H1 (cell line): Measurements from ENCODE around the gene ATP9B. TPM values are rescaled to one million over a fixed set of nuclear protein-coding genes. Genes with fewer than 3 reads are reported as not detected.

Source experiments
- CTCF ChIA-PET: fragments of 300-600 bp; sonication (Branson Sonifier 250); formaldehyde crosslinking; loops from one replicate; lab custom pipeline; 2021; ENCODE audit not compliant: partially characterized antibody; lab: Charles Lee
- POLR2A ChIA-PET: fragments of 300-600 bp; sonication (Branson Sonifier 250); formaldehyde crosslinking; loops from one replicate; lab custom pipeline; 2021; ENCODE audit warnings: inconsistent platforms; ENCODE audit not compliant: partially characterized antibody; lab: Charles Lee
- DNase-seq, 2 experiments: peaks; one replicate each; pipeline versions ENCODE4 v3.0.0 to v3.0.0-alpha.2; 2010 to 2022; ENCODE audit warnings: low spot score in 2 of 2, low read depth in 1 of 2, mixed read lengths in 1 of 2
- FAIRE-seq: peaks from 2 replicates; lab custom pipeline; 2011; peaks lifted over from hg19 to GRCh38; lab: Jason Lieb, UNC
- H2AFZ ChIP-seq: 2 replicates; pipeline ENCODE4 v1.8.1; 2012; ENCODE audit warnings: low read length, inconsistent platforms
- H2AK5ac ChIP-seq: 2 replicates; pipeline ENCODE4 v1.6.1; 2013; ENCODE audit warnings: low read depth, low read length
- H2BK120ac ChIP-seq: replicated peaks from 2 replicates; pipeline ENCODE3; 2013; ENCODE audit warnings: low read depth, low read length, inconsistent platforms
- H2BK12ac ChIP-seq: 2 replicates; pipeline ENCODE4 v1.6.1; 2013; ENCODE audit warnings: low read depth, low read length
- H2BK15ac ChIP-seq: 2 replicates; pipeline ENCODE4 v1.6.1; 2013; ENCODE audit warnings: low read length
- H2BK20ac ChIP-seq: 2 replicates; pipeline ENCODE4 v1.6.1; 2013; ENCODE audit warnings: low read length
- H2BK5ac ChIP-seq: 2 replicates; pipeline ENCODE4 v1.6.1; 2013; ENCODE audit warnings: low read depth, low read length
- H3K14ac ChIP-seq: 2 replicates; pipeline ENCODE4 v1.6.1; 2013; ENCODE audit warnings: inconsistent platforms; ENCODE audit not compliant: insufficient read length
- H3K18ac ChIP-seq: 2 replicates; pipeline ENCODE4 v1.6.1; 2013; ENCODE audit warnings: low read length; ENCODE audit errors: extremely low read depth
- H3K23ac ChIP-seq: 2 replicates; pipeline ENCODE4 v1.6.1; 2013; ENCODE audit warnings: inconsistent platforms; ENCODE audit not compliant: insufficient read length
- H3K23me2 ChIP-seq: 2 replicates; pipeline ENCODE4 v1.6.1; 2013; ENCODE audit warnings: low read depth, low read length
- H3K27ac ChIP-seq: 2 replicates; pipeline ENCODE4 v1.6.1; 2011; ENCODE audit warnings: low read depth, low read length, inconsistent platforms
- H3K27me3 ChIP-seq, 4 experiments: replicated peaks in 1 of 4; 1 replicate in 1 of 4; 2 replicates in 3 of 4; pipeline versions ENCODE4 v1.6.1 to v1.8.1; 2011 to 2013; ENCODE audit warnings: low read length in 3 of 4, mild to moderate bottlenecking in 3 of 4, inconsistent platforms in 2 of 4, mixed read lengths in 2 of 4, moderate library complexity in 1 of 4; ENCODE audit not compliant: control insufficient read depth in 3 of 4, insufficient read depth in 3 of 4; ENCODE audit errors: extremely low read depth in 1 of 4
- H3K36me3 ChIP-seq, 4 experiments: 2 replicates each; pipeline versions ENCODE4 v1.6.1 to v1.8.1; 2011 to 2013; ENCODE audit warnings: mild to moderate bottlenecking in 4 of 4, low read length in 3 of 4, moderate library complexity in 2 of 4, control low read depth in 1 of 4, inconsistent platforms in 1 of 4; ENCODE audit not compliant: insufficient read depth in 4 of 4, control insufficient read depth in 2 of 4
- H3K4ac ChIP-seq: replicated peaks from 2 replicates; pipeline ENCODE3; 2013; ENCODE audit warnings: low read length, low read depth, mixed read lengths, inconsistent platforms; ENCODE audit not compliant: insufficient read length
- H3K4me1 ChIP-seq, 4 experiments: replicated peaks in 1 of 4; 1 replicate in 1 of 4; 2 replicates in 3 of 4; pipeline versions ENCODE4 v1.6.1 to v1.8.1; 2011 to 2013; ENCODE audit warnings: low read length in 3 of 4, inconsistent platforms in 2 of 4, mixed read lengths in 1 of 4; ENCODE audit not compliant: insufficient read depth in 4 of 4, control insufficient read depth in 3 of 4
- H3K4me2 ChIP-seq, 2 experiments: 2 replicates each; pipeline versions ENCODE4 v1.6.1 to v1.8.1; 2011 to 2013; ENCODE audit warnings: low read depth in 2 of 2, low read length in 2 of 2, control low read depth in 1 of 2, inconsistent platforms in 1 of 2, mild to moderate bottlenecking in 1 of 2; ENCODE audit not compliant: insufficient read depth in 1 of 2
- H3K4me3 ChIP-seq, 4 experiments: fragments of 200-600, 300-600 bp in 1 of 4; sonication (generic), shearing (Covaris generic), sonication (Bioruptor Twin) in 1 of 4; 2 replicates each; pipeline versions ENCODE4 v1.5.1 to v1.8.1; 2011 to 2016; ENCODE audit warnings: low read length in 4 of 4, low read depth in 3 of 4, control low read depth in 2 of 4, inconsistent platforms in 2 of 4, mild to moderate bottlenecking in 2 of 4, mixed read lengths in 1 of 4, moderate library complexity in 1 of 4; ENCODE audit not compliant: insufficient read depth in 2 of 4; ENCODE audit errors: extremely low read depth in 1 of 4
- H3K56ac ChIP-seq: replicated peaks from 2 replicates; pipeline ENCODE3; 2013; ENCODE audit warnings: low read depth, mild to moderate bottlenecking, mixed read lengths, low read length, inconsistent platforms; ENCODE audit not compliant: insufficient read length
- H3K79me1 ChIP-seq: 2 replicates; pipeline ENCODE4 v1.6.1; 2013; ENCODE audit warnings: low read depth, low read length, control low read depth
- H3K79me2 ChIP-seq, 2 experiments: 2 replicates each; pipeline versions ENCODE4 v1.6.1 to v1.8.1; 2012 to 2013; ENCODE audit warnings: low read length in 2 of 2, mild to moderate bottlenecking in 2 of 2, inconsistent platforms in 1 of 2; ENCODE audit not compliant: insufficient read depth in 2 of 2, control insufficient read depth in 1 of 2
- H3K9ac ChIP-seq, 4 experiments: replicated peaks in 1 of 4; 1 replicate in 1 of 4; 2 replicates in 3 of 4; pipeline versions ENCODE4 v1.6.1 to v1.8.1; 2011 to 2013; ENCODE audit warnings: low read depth in 3 of 4, low read length in 3 of 4, control low read depth in 2 of 4, mild to moderate bottlenecking in 2 of 4, moderate library complexity in 2 of 4, inconsistent platforms in 1 of 4; ENCODE audit errors: extremely low read depth in 1 of 4
- H3K9me3 ChIP-seq, 2 experiments: 2 replicates each; pipeline versions ENCODE4 v1.6.1 to v1.8.1; 2012 to 2013; ENCODE audit warnings: mild to moderate bottlenecking in 2 of 2, moderate library complexity in 2 of 2, control low read depth in 1 of 2, inconsistent platforms in 1 of 2, low read depth in 1 of 2, low read length in 1 of 2, mixed read lengths in 1 of 2; ENCODE audit not compliant: insufficient read depth in 2 of 2
- H4K20me1 ChIP-seq, 2 experiments: replicated peaks in 1 of 2; 2 replicates each; pipeline versions ENCODE3 to v1.8.1; 2011 to 2013; ENCODE audit warnings: inconsistent platforms in 2 of 2, low read length in 2 of 2, mild to moderate bottlenecking in 1 of 2; ENCODE audit not compliant: insufficient read depth in 2 of 2, control insufficient read depth in 1 of 2
- H4K5ac ChIP-seq: 2 replicates; pipeline ENCODE4 v1.6.1; 2013; ENCODE audit warnings: low read length, low read depth, mixed read lengths, inconsistent platforms; ENCODE audit not compliant: insufficient read length
- H4K8ac ChIP-seq: 2 replicates; pipeline ENCODE4 v1.8.0; 2013; ENCODE audit warnings: mild to moderate bottlenecking, moderate library complexity, low read length, inconsistent platforms; ENCODE audit not compliant: insufficient read depth; ENCODE audit errors: extremely low read depth
- H4K91ac ChIP-seq: replicated peaks from 2 replicates; pipeline ENCODE3; 2013; ENCODE audit warnings: low read length, mixed read lengths, inconsistent platforms; ENCODE audit not compliant: insufficient read length
- ATF2 ChIP-seq: IDR thresholded peaks from 2 replicates; pipeline ENCODE4 v1.6.1; 2012; ENCODE audit warnings: low read length, inconsistent platforms
- CHD1 ChIP-seq: IDR thresholded peaks from 2 replicates; pipeline ENCODE4 v1.6.1; 2012; ENCODE audit warnings: low read depth, low read length, improper control_type of control experiment
- CTCF ChIP-seq, 3 experiments: IDR thresholded peaks; 1 replicate in 2 of 3; 2 replicates in 1 of 3; pipeline versions ENCODE4 v1.5.1 to v1.6.1; 2011; ENCODE audit warnings: low read length in 3 of 3, mild to moderate bottlenecking in 3 of 3, inconsistent platforms in 2 of 3, low read depth in 1 of 3, moderate library complexity in 1 of 3; ENCODE audit not compliant: insufficient read depth in 1 of 3; ENCODE audit errors: control extremely low read depth in 1 of 3
- JUND ChIP-seq: IDR thresholded peaks from 2 replicates; pipeline ENCODE4 v1.6.1; 2011; ENCODE audit warnings: mild to moderate bottlenecking, improper control_type of control experiment, low read length
- RFX5 ChIP-seq: IDR thresholded peaks from 2 replicates; pipeline ENCODE4 v1.6.1; 2011; ENCODE audit warnings: low read depth, low read length, improper control_type of control experiment, borderline replicate concordance
- TAF1 ChIP-seq: IDR thresholded peaks from 2 replicates; pipeline ENCODE4 v1.6.1; 2011; ENCODE audit warnings: mild to moderate bottlenecking, low read depth, low read length
- WGBS, 2 experiments: shearing (Covaris generic) in 1 of 2; methylation state at CpG; one replicate each; pipeline versions ENCODE4 v1.1.6 to v1.1.7; 2013 to 2015; ENCODE audit warnings: low lambda C conversion rate in 2 of 2, mixed read lengths in 2 of 2, inconsistent platforms in 1 of 2, low coverage in 1 of 2, missing lambda C conversion rate in 1 of 2; ENCODE audit not compliant: insufficient replicate concordance in 2 of 2, insufficient coverage in 1 of 2, insufficient read length in 1 of 2; ENCODE audit errors: extremely low coverage in 1 of 2, missing lambda C conversion rate in 1 of 2; 5-methylcytosine and 5-hydroxymethylcytosine counted together
- polyA plus RNA-seq, 7 experiments: library from polyadenylated mRNA; depleted of rRNA in 3 of 7; stranded (reverse) in 5 of 7; unstranded in 2 of 7; fragments of >200 nt in 5 of 7; fragments of 200-250 nt in 2 of 7; gene quantifications; 1 replicate in 5 of 7; 2 replicates in 1 of 7; 4 replicates in 1 of 7; pipeline versions ENCODE4 v1.2.1 to v1.2.3, GENCODE V29; 2011 to 2013; ENCODE audit warnings: missing spikeins in 2 of 7, mixed read lengths in 2 of 7
- total RNA-seq: library from RNA; stranded (reverse); fragmentation: NEBNext Ultra II Directional; extraction: Animal tissue kit (Norgen Biotek cat#: 25700); gene quantifications from 2 replicates; pipeline ENCODE4 v1.2.1, GENCODE V29; 2021
- TF ChIP-seq, protein P1 (sequence below): IDR thresholded peaks from 2 replicates; pipeline ENCODE4 v1.6.1; 2011; ENCODE audit warnings: low read depth, mild to moderate bottlenecking, low read length; ENCODE audit not compliant: insufficient read depth

ATP9B gene
- total and polyA plus RNA-seq, 2 of the 8 experiments (the other 6 are each of a cell fraction or from before 2014, with no cell fraction given) = 15.1 to 21.7 TPM

DNA sequence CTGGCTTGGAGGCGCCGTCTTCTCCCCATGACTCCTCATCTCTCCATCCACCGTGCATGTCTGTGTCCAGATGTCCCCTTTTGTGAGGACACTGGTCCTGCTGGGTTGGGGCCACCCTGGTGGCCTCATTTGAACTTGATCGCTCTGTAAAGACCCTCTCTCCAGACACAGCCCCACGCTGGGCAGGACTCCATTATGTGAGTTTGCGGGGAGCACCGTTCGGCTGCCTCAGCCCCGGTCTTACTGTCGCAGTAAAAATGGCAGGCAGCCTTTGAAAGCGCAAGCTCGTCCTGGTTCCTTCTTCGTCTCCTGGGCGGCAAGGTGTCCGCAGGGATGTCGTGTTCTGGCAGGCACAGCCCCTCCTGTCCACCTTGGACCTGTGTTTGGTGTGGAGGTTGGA lies 344.2 kb downstream of the ATP9B start:
- peaks cover 0 to 5% (median 0%) of the 10 kb centered on the region in 4 experiments; a peak in 1 of 8 replicates for H3K36me3 ChIP-seq
- no peak overlapping the region for H3K27ac ChIP-seq
- no peak overlapping the region for H4K5ac ChIP-seq
- no peak overlapping the region for H4K8ac ChIP-seq
- FAIRE-seq (no peak), DNase-seq (no peak)
- peaks cover 10% of the 10 kb centered on the region; the same call in 1 of the 2 replicates for H3K23me2 ChIP-seq
- ChIA-PET POLR2A (no interaction called here), CTCF (interaction anchor here (1.3 to 1.8 kb wide), 3 partner anchors 14 to 82 kb away, joined by 3 to 7 read pairs (median 4); no protein-coding TSS in a partner anchor)
- no peak overlapping the region for H3K9ac ChIP-seq
- no peaks in the 10 kb centered on the region for H3K79me2 ChIP-seq
- H3K4me2 ChIP-seq = no peak overlapping the region
- no peak overlapping the region for H3K23ac ChIP-seq
- no peak overlapping the region for H2BK5ac ChIP-seq
- no peak overlapping the region for H4K91ac ChIP-seq
- H2BK12ac ChIP-seq = no peak overlapping the region
- H3K56ac ChIP-seq = no peak overlapping the region
- peaks cover 0 to 2% (median 0%) of the 10 kb centered on the region in 4 experiments; a peak in 1 of 7 replicates for H3K27me3 ChIP-seq
- H2AK5ac ChIP-seq = no peak overlapping the region
- H2AFZ ChIP-seq = no peak overlapping the region
- no peak overlapping the region for H2BK120ac ChIP-seq
- H3K18ac ChIP-seq = no peak overlapping the region
- H3K4me3 ChIP-seq = no peak overlapping the region
- H3K9me3 ChIP-seq = no peaks in the 10 kb centered on the region; a peak in 1 of 4 replicates
- H3K14ac ChIP-seq = no peak overlapping the region
- 0 out of 2 replicates have a peak, but pooled peaks cover 2% of the 10 kb centered on the region for H3K79me1 ChIP-seq
- WGBS, 2 experiments = 91% methylated on average over 12 of the region's 16 CpGs; no CpG with 5 or more reads in 1 of the 2 experiments
- peaks cover 0 to 4% (median 0%) of the 10 kb centered on the region in 4 experiments; a peak in 1 of 7 replicates for H3K4me1 ChIP-seq
- peaks cover 0 to 5% of the 10 kb centered on the region in 2 experiments for H4K20me1 ChIP-seq
- no peak overlapping the region for H2BK20ac ChIP-seq
- no peak overlapping the region for H3K4ac ChIP-seq
- TF ChIP-seq RFX5 (no peak), CTCF (IDR thresholded peaks at IDR 0.05; ENCODE audit: control extremely low read depth in 1 of 3, insufficient read depth in 1 of 3, low read depth in 1 of 3, low read length in 3 of 3) (no peak), ATF2 (no peak), JUND (no peak), TAF1 (no peak), CHD1 (no peak)
- TF ChIP-seq, protein P1, sequence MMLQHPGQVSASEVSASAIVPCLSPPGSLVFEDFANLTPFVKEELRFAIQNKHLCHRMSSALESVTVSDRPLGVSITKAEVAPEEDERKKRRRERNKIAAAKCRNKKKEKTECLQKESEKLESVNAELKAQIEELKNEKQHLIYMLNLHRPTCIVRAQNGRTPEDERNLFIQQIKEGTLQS = no peak
- no peak overlapping the region for H2BK15ac ChIP-seq
